Cardiac muscle cell (in vitro differentiated cells and primary cell): ENCODE results near the gene PCDHGC4. TPM values are rescaled to one million over a fixed set of nuclear protein-coding genes. Genes with fewer than 3 reads are reported as not detected.
A peak's percentile ranks its signal among the peaks of the same experiment; 100 is the strongest.

Experiments
- DNase-seq, 2 donors: peaks; one replicate each; pipeline versions ENCODE4 v3.0.0 to v3.0.0-alpha.2; 2010 to 2017; ENCODE audit warnings: low read depth in 1 of 2, low spot score in 1 of 2
- H3K27ac ChIP-seq: fragments of 200-600 bp; sonication (generic); 2 replicates; pipeline ENCODE4 v1.5.1; 2016
- H3K27me3 ChIP-seq: fragments of 200-600 bp; sonication (generic); 2 replicates; pipeline ENCODE4 v1.6.0; 2016; ENCODE audit warnings: control low read depth
- H3K36me3 ChIP-seq: fragments of 200-600 bp; sonication (generic); 2 replicates; pipeline ENCODE4 v1.5.1; 2016; ENCODE audit warnings: control low read depth
- H3K4me1 ChIP-seq: fragments of 200-600 bp; sonication (generic); 2 replicates; pipeline ENCODE4 v1.8.1; 2017; ENCODE audit warnings: low read depth, mild to moderate bottlenecking, mixed run types
- H3K4me3 ChIP-seq: fragments of 200-600 bp; sonication (generic); 2 replicates; pipeline ENCODE4 v1.5.1; 2016; ENCODE audit warnings: mild to moderate bottlenecking
- H3K9me3 ChIP-seq: fragments of 200-600 bp; sonication (generic); 2 replicates; pipeline ENCODE4 v1.5.1; 2017; ENCODE audit warnings: low read depth, mild to moderate bottlenecking, control low read depth
- CTCF ChIP-seq: IDR thresholded peaks from 2 replicates; pipeline ENCODE4 v1.5.1; 2012; ENCODE audit warnings: low read depth, mild to moderate bottlenecking, low read length
- polyA plus RNA-seq: library from polyadenylated mRNA; unstranded; fragments of >200 nt; fragmentation: Nextera tagmentation; extraction: Ambion mirVana; gene quantifications from 2 replicates; pipeline ENCODE4 v1.2.1, GENCODE V29; 2016
- total RNA-seq: library from RNA; depleted of rRNA; stranded (reverse); fragments of >200 nt; gene quantifications from 2 replicates; pipeline ENCODE4 v1.2.3, GENCODE V29; 2016

Gene PCDHGC4
- total and polyA plus RNA-seq, 2 experiments from 2014 or later: 0.84 to 7.9 TPM

GRCh38 chr5:141465351-141465750 lies 19.5 kb upstream of the PCDHGC4 start:
- TF ChIP-seq CTCF: no peak

GRCh38 chr5:141475625-141476131 lies 9.2 kb upstream of the PCDHGC4 start, which contains the start of gene PCDHGC3:
Gene PCDHGC3 (plus strand): TSS chr5:141475966. CDS start chr5:141476117, 151 bp downstream.
- Histone ChIP-seq H3K4me3 (peak within 1 kb of the TSS; percentile 25), H3K27me3 (no peaks in the 10 kb centered on the region), H3K36me3 (no peaks in the 10 kb centered on the region), H3K9me3 (no peaks in the 10 kb centered on the region), H3K4me1 (no peaks in the 10 kb centered on the region), H3K27ac (no peak within 1 kb of the TSS)
- peak; percentile 15 for TF ChIP-seq CTCF
- peak; percentile 88 to 98 for DNase-seq

More at GRCh38 chr5:141465351-141465750, 19.5 kb upstream of the PCDHGC4 start:
- peak in 1 of 2 donors; percentile 42 for DNase-seq
- Histone ChIP-seq H3K27ac (no peak overlapping the region), H3K36me3 (no peaks in the 10 kb centered on the region), H3K9me3 (no peaks in the 10 kb centered on the region), H3K4me1 (no peaks in the 10 kb centered on the region), H3K4me3 (no peak overlapping the region), H3K27me3 (no peaks in the 10 kb centered on the region)

- no peak for TF ChIP-seq CTCF
- H3K27ac ChIP-seq: no peak overlapping the region
- H3K4me3 ChIP-seq: peak overlapping the region; percentile 25
- no peaks in the 10 kb centered on the region for H3K27me3 ChIP-seq
- DNase-seq: peak; percentile 31 to 82
- H3K4me1 ChIP-seq: no peaks in the 10 kb centered on the region
- H3K9me3 ChIP-seq: no peaks in the 10 kb centered on the region
- no peaks in the 10 kb centered on the region for H3K36me3 ChIP-seq
Observed at GRCh38 chr5:141476132-141476911, 8.5 kb upstream of the PCDHGC4 start.

GRCh38 chr5:141477044-141477575 lies 7.7 kb upstream of the PCDHGC4 start:
- DNase-seq: no peak
- no peaks in the 10 kb centered on the region for H3K36me3 ChIP-seq
- H3K4me3 ChIP-seq: no peak overlapping the region
- H3K27me3 ChIP-seq: no peaks in the 10 kb centered on the region
- H3K27ac ChIP-seq: no peak overlapping the region
- H3K4me1 ChIP-seq: no peaks in the 10 kb centered on the region
- no peak for TF ChIP-seq CTCF
- no peaks in the 10 kb centered on the region for H3K9me3 ChIP-seq

GRCh38 chr5:141477815-141478214 lies 7.0 kb upstream of the PCDHGC4 start:
- no peak overlapping the region for H3K27ac ChIP-seq
- TF ChIP-seq CTCF: no peak
- H3K36me3 ChIP-seq: no peaks in the 10 kb centered on the region
- H3K4me1 ChIP-seq: no peaks in the 10 kb centered on the region
- no peaks in the 10 kb centered on the region for H3K27me3 ChIP-seq
- no peaks in the 10 kb centered on the region for H3K9me3 ChIP-seq
- no peak for DNase-seq
- H3K4me3 ChIP-seq: no peak overlapping the region
